HepG2 (cell line): Measurements from ENCODE around the gene MRPL30. TPM values are rescaled to one million over a fixed set of nuclear protein-coding genes. Genes with fewer than 3 reads are reported as not detected.

ENCODE experiments used
- CHCHD3 ChIP-seq: sonication (generic); formaldehyde crosslinking; IDR thresholded peaks from 2 replicates; pipeline ENCODE4 v1.8.0; 2022; ENCODE audit warnings: mild to moderate bottlenecking, missing genetic modification reagents, moderate library complexity
- CTCF ChIP-seq: sonication (generic); formaldehyde crosslinking; IDR thresholded peaks from 2 replicates; pipeline ENCODE4 v1.5.0; 2020; ENCODE audit warnings: mild to moderate bottlenecking, missing genetic modification reagents, moderate library complexity
- HCFC1 ChIP-seq: fragments of 150-350 bp; IDR thresholded peaks from 2 replicates; pipeline ENCODE4 v1.6.1; 2014; ENCODE audit warnings: low read depth, low read length
- HNF4A ChIP-seq: sonication (generic); formaldehyde crosslinking; IDR thresholded peaks from 2 replicates; pipeline ENCODE4 v1.4.0; 2020; ENCODE audit warnings: missing genetic modification reagents
- HOXA3 ChIP-seq: sonication (generic); formaldehyde crosslinking; IDR thresholded peaks from 2 replicates; pipeline ENCODE4 v1.5.0; 2020; ENCODE audit warnings: missing genetic modification reagents
- KAT8 ChIP-seq: IDR thresholded peaks from 2 replicates; pipeline ENCODE4 v1.6.1; 2016; ENCODE audit warnings: missing genetic modification reagents, missing compliant biosample characterization
- LBX2 ChIP-seq: sonication (generic); formaldehyde crosslinking; IDR thresholded peaks from 2 replicates; pipeline ENCODE4 v1.5.0; 2020; ENCODE audit warnings: missing genetic modification reagents, mild to moderate bottlenecking, borderline replicate concordance
- MED1 ChIP-seq: sonication (generic); formaldehyde crosslinking; IDR thresholded peaks from 2 replicates; pipeline ENCODE4 v1.4.0; 2020; ENCODE audit warnings: missing genetic modification reagents
- NFAT5 ChIP-seq: sonication (generic); formaldehyde crosslinking; IDR thresholded peaks from 2 replicates; pipeline ENCODE4 v1.4.0; 2020; ENCODE audit warnings: missing genetic modification reagents
- NFIB ChIP-seq: sonication (generic); formaldehyde crosslinking; IDR thresholded peaks from 2 replicates; pipeline ENCODE4 v1.9.0; 2021; ENCODE audit warnings: missing genetic modification reagents, mild to moderate bottlenecking, borderline replicate concordance
- REST ChIP-seq, 2 experiments: IDR thresholded peaks; 2 replicates each; pipeline ENCODE4 v1.6.1; 2011 to 2012; ENCODE audit warnings: low read length in 2 of 2, borderline replicate concordance in 1 of 2, low read depth in 1 of 2, mild to moderate bottlenecking in 1 of 2, moderate library complexity in 1 of 2
- SMYD3 ChIP-seq: sonication (generic); formaldehyde crosslinking; IDR thresholded peaks from 2 replicates; pipeline ENCODE4 v1.8.1; 2023; ENCODE audit warnings: mild to moderate bottlenecking, missing genetic modification reagents
- ZC3H13 ChIP-seq: sonication (generic); formaldehyde crosslinking; IDR thresholded peaks from 2 replicates; pipeline ENCODE4 v1.8.1; 2023; ENCODE audit warnings: mild to moderate bottlenecking, missing genetic modification reagents, moderate library complexity
- ZMAT5 ChIP-seq: sonication (generic); formaldehyde crosslinking; IDR thresholded peaks from 2 replicates; pipeline ENCODE4 v1.5.0; 2020; ENCODE audit warnings: mild to moderate bottlenecking, low read depth, missing genetic modification reagents, borderline replicate concordance
- ZNF510 ChIP-seq: sonication (generic); formaldehyde crosslinking; IDR thresholded peaks from 2 replicates; pipeline ENCODE4 v1.4.0; 2020; ENCODE audit warnings: low read depth, mild to moderate bottlenecking, missing genetic modification reagents
- polyA plus RNA-seq, 8 experiments: library from polyadenylated mRNA; depleted of rRNA in 3 of 8; stranded (reverse) in 7 of 8; unstranded in 1 of 8; fragments of >200 nt; fragmentation: Illumina TruSeq in 4 of 8; extraction: Trizol in 4 of 8; gene quantifications; 2 replicates each; pipeline versions ENCODE4 v1.2.1 to v1.2.3, GENCODE V29; 2011 to 2016; ENCODE audit warnings: low read depth in 4 of 8, missing spikeins in 1 of 8, mixed read lengths in 1 of 8; ENCODE audit not compliant: insufficient read depth in 1 of 8
- total RNA-seq, 5 experiments: library from RNA; depleted of rRNA; stranded (reverse); fragments of >200 nt; fragmentation: Illumina TruSeq; extraction: Trizol; gene quantifications; 2 replicates each; pipeline ENCODE4 v1.2.3, GENCODE V29; 2016; ENCODE audit warnings: low read depth in 1 of 5

The MRPL30 gene
- total and polyA plus RNA-seq, 2 of the 13 experiments (the other 11 are each of a cell fraction or from before 2014, with no cell fraction given): 30.2 to 75.3 TPM

GRCh38 chr2:99141110-99142108 is 39.6 kb upstream of the MRPL30 start, which contains the start of gene C2orf15 (continued):
- TF ChIP-seq ZMAT5 (CRISPR knock-in tag) (no peak), NFAT5 (CRISPR knock-in tag) (peak; percentile 69), MED1 (peak; percentile 54), NFIB (CRISPR knock-in tag) (no peak), HNF4A (CRISPR knock-in tag) (0 out of 2 replicates have a peak, but pooled peaks have one; percentile 10), LBX2 (CRISPR knock-in tag) (no peak; the same call in 1 of the 2 replicates), CTCF (no peak; the same call in 1 of the 2 replicates), KAT8 (CRISPR knock-in tag) (peak; percentile 83), HOXA3 (CRISPR knock-in tag) (peak; percentile 89; the same call in 1 of the 2 replicates), SMYD3 (CRISPR knock-in tag) (0 out of 2 replicates have a peak, but pooled peaks have one; percentile 71), REST (IDR thresholded peaks at IDR 0.05; ENCODE audit: borderline replicate concordance in 1 of 2, low read depth in 1 of 2, low read length in 2 of 2) (peak in 1 of 2 experiments; percentile 9; a peak in 1 of 4 replicates), CHCHD3 (CRISPR knock-in tag) (peak; percentile 68; the same call in 1 of the 2 replicates), HCFC1 (no peak; the same call in 1 of the 2 replicates), ZC3H13 (CRISPR knock-in tag) (peak; percentile 95), ZNF510 (CRISPR knock-in tag) (peak; percentile 88; the same call in 1 of the 2 replicates)
